ENCODE measurements around the gene LHPP.

Gene LHPP

DNA sequence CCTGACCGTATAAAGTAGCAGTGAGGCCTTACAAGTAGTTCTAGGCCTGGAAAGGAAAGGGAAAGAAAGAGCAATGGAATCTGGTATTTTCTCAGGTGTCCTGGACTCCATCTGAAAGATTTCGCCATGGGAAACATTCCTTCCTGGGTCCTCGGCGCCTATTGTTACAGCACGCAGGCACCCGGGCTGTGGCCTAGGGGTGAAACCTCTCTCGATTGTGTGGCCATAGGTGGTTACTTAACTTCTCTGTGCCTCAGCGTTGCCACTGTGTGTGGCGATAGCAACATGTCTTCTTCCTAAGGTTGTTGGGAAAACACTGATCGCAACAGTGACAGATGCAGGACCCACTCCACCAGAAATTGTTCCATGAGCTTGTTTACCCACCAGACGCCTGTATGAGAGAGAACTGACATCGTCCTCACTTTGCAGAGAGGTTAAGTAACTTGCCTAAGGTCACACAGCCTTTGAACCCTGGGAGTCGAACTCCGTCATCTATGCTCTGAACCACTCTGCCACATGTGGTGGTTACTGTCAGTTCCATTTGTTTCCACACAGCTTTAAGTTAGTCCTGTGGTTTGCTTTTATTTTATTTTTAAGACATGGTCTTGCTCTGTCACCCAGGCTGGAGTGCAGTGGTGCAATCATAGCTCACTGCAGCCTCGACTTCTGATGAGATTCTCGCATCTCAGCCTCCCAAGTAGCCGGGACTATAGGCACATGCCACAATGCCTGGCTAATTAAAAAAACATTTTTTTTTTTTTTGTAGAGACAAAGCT, 73.4 kb downstream of the LHPP start:
- no peak overlapping the region for H3K27ac ChIP-seq (ENCODE audit: extremely low read depth, low read depth, low read length)
- H3K4me3 ChIP-seq (ENCODE audit: low read depth, low read length), result no peak overlapping the region
- ChIA-PET CTCF (interaction anchor here (0.6 to 2.1 kb wide), 11 partner anchors 14 to 910 kb away, joined by 3 to 8 read pairs (median 4); no protein-coding TSS in a partner anchor), POLR2A (no interaction called here)
- TF ChIP-seq ZNF521 (tag by site-specific recombination; IDR thresholded peaks at IDR 0.05) (no peak), ZNF768 (tag by site-specific recombination; IDR thresholded peaks at IDR 0.05) (peak; percentile 77)
- no peaks in the 10 kb centered on the region for H3K36me3 ChIP-seq (ENCODE audit: control insufficient read depth in 2 of 2, insufficient read depth in 1 of 2, low read length in 2 of 2)
- H3K4me1 ChIP-seq (ENCODE audit: control insufficient read depth, insufficient read depth, low read length), result no peaks in the 10 kb centered on the region
- no peaks in the 10 kb centered on the region for H3K9me3 ChIP-seq (ENCODE audit: control insufficient read depth, insufficient read depth, low read depth, low read length)

DNA sequence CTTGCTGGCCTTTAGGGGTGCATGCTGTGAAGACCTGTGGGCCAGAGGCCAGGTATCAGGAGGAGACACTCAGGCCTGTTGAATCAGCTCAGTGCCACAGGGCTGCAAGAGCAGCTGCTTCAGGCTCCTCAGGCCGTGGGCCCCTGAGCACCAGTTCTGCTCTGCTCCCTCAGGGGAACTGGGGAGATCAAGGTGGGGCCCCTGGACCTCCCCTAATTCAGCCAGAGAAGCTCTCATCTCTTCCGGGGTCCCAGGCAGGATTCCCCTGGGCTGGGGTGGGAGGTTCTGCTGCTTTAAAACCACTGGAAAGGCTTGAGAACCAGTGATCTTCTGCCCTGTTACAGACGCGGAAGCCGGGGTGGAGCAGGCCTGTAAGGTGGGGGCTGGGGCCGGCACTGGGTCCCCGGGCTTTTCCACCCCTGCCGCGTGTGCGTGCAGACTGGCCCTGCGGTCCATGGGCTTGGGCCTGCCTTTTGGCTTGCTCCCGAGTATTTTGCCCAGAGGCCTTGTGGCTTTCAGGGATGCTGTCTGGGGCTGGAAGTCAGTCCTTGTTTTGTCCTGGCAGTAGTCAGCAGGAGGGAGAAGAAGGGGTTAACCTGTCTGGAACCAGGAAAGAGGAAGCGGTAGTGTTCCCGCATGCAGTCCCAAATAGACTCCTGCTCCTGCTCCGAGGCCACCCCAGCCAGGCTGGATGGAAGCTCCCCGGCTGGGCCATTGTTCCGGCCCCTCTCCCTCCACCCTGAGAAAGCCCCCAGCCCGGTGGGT, 74.3 kb downstream of the LHPP start:
- CTCF ChIA-PET, result interaction anchor here (0.6 to 2.1 kb wide), 6 partner anchors 15 to 759 kb away, joined by 3 to 8 read pairs (median 4); no protein-coding TSS in a partner anchor
- POLR2A ChIA-PET, result no interaction called here
- H3K9me3 ChIP-seq (ENCODE audit: control insufficient read depth, insufficient read depth, low read depth, low read length), result no peaks in the 10 kb centered on the region
- TF ChIP-seq, protein P1, sequence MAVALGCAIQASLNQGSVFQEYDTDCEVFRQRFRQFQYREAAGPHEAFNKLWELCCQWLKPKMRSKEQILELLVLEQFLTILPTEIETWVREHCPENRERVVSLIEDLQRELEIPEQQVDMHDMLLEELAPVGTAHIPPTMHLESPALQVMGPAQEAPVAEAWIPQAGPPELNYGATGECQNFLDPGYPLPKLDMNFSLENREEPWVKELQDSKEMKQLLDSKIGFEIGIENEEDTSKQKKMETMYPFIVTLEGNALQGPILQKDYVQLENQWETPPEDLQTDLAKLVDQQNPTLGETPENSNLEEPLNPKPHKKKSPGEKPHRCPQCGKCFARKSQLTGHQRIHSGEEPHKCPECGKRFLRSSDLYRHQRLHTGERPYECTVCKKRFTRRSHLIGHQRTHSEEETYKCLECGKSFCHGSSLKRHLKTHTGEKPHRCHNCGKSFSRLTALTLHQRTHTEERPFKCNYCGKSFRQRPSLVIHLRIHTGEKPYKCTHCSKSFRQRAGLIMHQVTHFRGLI (tag by site-specific recombination; IDR thresholded peaks at IDR 0.05), result no peak
- TF ChIP-seq, protein P2, sequence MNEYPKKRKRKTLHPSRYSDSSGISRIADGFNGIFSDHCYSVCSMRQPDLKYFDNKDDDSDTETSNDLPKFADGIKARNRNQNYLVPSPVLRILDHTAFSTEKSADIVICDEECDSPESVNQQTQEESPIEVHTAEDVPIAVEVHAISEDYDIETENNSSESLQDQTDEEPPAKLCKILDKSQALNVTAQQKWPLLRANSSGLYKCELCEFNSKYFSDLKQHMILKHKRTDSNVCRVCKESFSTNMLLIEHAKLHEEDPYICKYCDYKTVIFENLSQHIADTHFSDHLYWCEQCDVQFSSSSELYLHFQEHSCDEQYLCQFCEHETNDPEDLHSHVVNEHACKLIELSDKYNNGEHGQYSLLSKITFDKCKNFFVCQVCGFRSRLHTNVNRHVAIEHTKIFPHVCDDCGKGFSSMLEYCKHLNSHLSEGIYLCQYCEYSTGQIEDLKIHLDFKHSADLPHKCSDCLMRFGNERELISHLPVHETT (tag by site-specific recombination; IDR thresholded peaks at IDR 0.05), result no peak
- TF ChIP-seq ZNF571 (tag by site-specific recombination; IDR thresholded peaks at IDR 0.05) (no peak), ZNF768 (tag by site-specific recombination; IDR thresholded peaks at IDR 0.05) (no peak), ZNF501 (tag by site-specific recombination; IDR thresholded peaks at IDR 0.05) (no peak), BCL11B (tag by site-specific recombination; IDR thresholded peaks at IDR 0.05; ENCODE audit: low read depth) (no peak), KLF9 (tag by site-specific recombination; IDR thresholded peaks at IDR 0.05; ENCODE audit: low read depth) (no peak), ZNF596 (tag by site-specific recombination; IDR thresholded peaks at IDR 0.05) (no peak), ZNF366 (tag by site-specific recombination; conservative IDR thresholded peaks at IDR 0.05) (no peak), ZNF585B (tag by site-specific recombination; IDR thresholded peaks at IDR 0.05) (no peak), ZNF664 (tag by site-specific recombination; IDR thresholded peaks at IDR 0.05) (no peak), TRIM28 (IDR thresholded peaks at IDR 0.05; ENCODE audit: borderline replicate concordance, low read length) (no peak)
- TF ChIP-seq, protein P3, sequence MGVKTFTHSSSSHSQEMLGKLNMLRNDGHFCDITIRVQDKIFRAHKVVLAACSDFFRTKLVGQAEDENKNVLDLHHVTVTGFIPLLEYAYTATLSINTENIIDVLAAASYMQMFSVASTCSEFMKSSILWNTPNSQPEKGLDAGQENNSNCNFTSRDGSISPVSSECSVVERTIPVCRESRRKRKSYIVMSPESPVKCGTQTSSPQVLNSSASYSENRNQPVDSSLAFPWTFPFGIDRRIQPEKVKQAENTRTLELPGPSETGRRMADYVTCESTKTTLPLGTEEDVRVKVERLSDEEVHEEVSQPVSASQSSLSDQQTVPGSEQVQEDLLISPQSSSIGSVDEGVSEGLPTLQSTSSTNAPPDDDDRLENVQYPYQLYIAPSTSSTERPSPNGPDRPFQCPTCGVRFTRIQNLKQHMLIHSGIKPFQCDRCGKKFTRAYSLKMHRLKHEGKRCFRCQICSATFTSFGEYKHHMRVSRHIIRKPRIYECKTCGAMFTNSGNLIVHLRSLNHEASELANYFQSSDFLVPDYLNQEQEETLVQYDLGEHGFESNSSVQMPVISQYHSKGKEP (tag by site-specific recombination; IDR thresholded peaks at IDR 0.05), result no peak
- no peaks in the 10 kb centered on the region for H3K4me1 ChIP-seq (ENCODE audit: control insufficient read depth, insufficient read depth, low read length)
- H3K27ac ChIP-seq (ENCODE audit: extremely low read depth, low read depth, low read length), result no peak overlapping the region
- no peaks in the 10 kb centered on the region for H3K36me3 ChIP-seq (ENCODE audit: control insufficient read depth in 2 of 2, insufficient read depth in 1 of 2, low read length in 2 of 2)
- H3K4me3 ChIP-seq (ENCODE audit: low read depth, low read length), result no peak overlapping the region

DNA sequence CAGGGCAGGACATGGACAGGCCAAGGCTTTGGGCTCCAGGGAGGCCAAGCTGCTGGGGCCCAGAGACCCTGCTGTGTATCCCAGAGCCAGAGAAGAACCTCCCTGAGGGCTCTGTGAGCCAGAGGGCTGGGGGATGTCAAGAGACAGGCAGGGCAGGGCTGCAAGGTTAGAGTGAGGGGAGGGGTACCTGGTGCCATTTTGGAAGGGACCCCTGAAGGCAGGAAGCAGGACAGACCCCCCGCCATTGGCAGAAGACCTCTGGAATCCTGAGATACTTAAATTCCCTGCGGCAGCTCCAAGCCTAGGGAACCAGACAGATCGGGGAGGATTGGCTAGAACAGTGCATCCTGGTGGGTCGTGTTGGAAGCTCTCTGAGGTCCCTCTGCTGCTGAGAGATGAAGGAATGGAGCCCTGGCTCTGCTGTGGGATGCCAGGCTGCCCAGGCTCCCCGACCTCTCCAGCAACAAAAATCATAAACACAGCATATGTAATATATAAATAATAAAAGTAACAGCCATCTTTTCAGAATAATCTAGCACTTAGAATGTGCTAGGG, 75.0 kb downstream of the LHPP start:
- no peaks in the 10 kb centered on the region for H3K4me1 ChIP-seq (ENCODE audit: control insufficient read depth, insufficient read depth, low read length)
- H3K9me3 ChIP-seq (ENCODE audit: control insufficient read depth, insufficient read depth, low read depth, low read length), result no peaks in the 10 kb centered on the region
- H3K27ac ChIP-seq (ENCODE audit: extremely low read depth, low read depth, low read length), result no peak overlapping the region
- H3K4me3 ChIP-seq (ENCODE audit: low read depth, low read length), result no peak overlapping the region
- CTCF ChIA-PET, result interaction anchor here (0.6 to 2.1 kb wide), 5 partner anchors 16 to 1641 kb away, joined by 3 to 8 read pairs (median 3); no protein-coding TSS in a partner anchor
- POLR2A ChIA-PET, result no interaction called here
- no peaks in the 10 kb centered on the region for H3K36me3 ChIP-seq (ENCODE audit: control insufficient read depth in 2 of 2, insufficient read depth in 1 of 2, low read length in 2 of 2)
- TF ChIP-seq KLF9 (tag by site-specific recombination; IDR thresholded peaks at IDR 0.05; ENCODE audit: low read depth) (no peak), ZNF423 (tag by site-specific recombination; IDR thresholded peaks at IDR 0.05) (no peak), ZNF148 (tag by site-specific recombination; IDR thresholded peaks at IDR 0.05; ENCODE audit: borderline replicate concordance) (no peak), IKZF3 (tag by site-specific recombination; IDR thresholded peaks at IDR 0.05) (no peak), ZFP3 (tag by site-specific recombination; IDR thresholded peaks at IDR 0.05; ENCODE audit: low read depth) (no peak), RBAK (tag by site-specific recombination; IDR thresholded peaks at IDR 0.05) (no peak), ZSCAN30 (tag by site-specific recombination; IDR thresholded peaks at IDR 0.05) (no peak), ZBTB21 (tag by site-specific recombination; IDR thresholded peaks at IDR 0.05) (no peak), ZNF2 (tag by site-specific recombination; IDR thresholded peaks at IDR 0.05) (no peak), ZNF623 (tag by site-specific recombination; IDR thresholded peaks at IDR 0.05) (no peak)
